ENCODE results near the gene MISP3.
A peak's percentile ranks its signal among the peaks of the same experiment; 100 is the strongest.

The MISP3 gene

DNA sequence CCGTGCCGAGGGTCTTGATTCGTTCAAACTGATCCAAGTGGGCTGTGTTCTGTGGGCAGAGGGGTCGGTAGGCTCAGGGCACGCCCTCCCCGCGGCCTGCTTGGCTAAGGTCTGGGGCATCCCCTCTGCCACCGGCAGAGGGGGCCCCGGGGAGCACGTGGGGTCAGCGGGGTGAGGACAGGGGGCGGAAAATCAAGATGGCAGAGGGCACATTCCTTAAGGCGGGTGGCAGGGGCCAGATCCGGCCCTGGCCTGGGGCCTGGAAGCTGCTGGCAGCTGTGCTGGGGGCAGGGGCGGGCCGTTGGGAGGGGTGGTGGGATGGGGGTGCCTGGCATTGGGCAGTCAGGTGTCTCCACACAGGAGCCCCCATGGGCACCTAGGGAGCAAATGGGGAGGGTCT lies 34.3 kb downstream of the MISP3 start:
- no peak for DNase-seq

GRCh38 chr19:14107581-14108461 lies 35.2 kb downstream of the MISP3 start:
- DNase-seq = no peak

DNA sequence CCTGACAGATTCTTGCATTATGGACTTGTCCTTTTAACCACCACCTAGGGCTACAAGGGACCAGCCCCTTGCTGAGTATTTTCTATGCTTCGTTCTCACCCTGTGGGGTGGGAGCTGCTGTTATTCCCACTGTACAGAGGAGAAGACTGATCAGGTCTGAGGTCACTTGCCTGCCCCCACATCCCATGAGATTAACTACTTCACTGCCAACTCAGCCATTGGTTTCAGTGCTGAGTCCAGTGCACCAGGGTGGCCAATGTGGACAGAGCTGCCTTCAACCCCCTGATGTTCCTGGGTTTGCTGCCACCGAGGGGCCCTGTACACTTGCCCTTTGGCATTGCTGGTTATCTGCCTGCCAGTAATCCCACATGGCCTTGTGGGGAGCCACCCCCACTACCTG lies 38.1 kb downstream of the MISP3 start:
- no peak for DNase-seq

DNA sequence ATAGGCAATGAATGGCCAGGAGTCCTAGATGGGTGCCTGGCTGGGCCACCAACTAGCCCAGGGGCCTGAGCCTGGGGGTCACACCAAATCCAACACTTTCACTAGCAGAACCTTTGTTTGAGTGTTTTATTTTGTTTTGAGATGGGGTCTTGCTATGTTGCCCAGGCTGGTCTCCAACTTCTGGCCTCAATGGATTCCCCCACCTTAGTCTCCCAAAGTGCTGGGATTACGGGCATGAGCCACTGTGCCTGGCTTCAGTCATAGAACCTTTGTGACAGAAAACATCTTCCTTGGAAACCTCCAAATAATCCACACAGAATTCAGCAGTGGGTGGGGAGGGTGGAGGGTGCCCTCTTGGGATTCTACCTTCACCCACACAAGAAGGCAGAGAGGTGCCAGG lies 38.9 kb downstream of the MISP3 start:
- DNase-seq = no peak

DNA sequence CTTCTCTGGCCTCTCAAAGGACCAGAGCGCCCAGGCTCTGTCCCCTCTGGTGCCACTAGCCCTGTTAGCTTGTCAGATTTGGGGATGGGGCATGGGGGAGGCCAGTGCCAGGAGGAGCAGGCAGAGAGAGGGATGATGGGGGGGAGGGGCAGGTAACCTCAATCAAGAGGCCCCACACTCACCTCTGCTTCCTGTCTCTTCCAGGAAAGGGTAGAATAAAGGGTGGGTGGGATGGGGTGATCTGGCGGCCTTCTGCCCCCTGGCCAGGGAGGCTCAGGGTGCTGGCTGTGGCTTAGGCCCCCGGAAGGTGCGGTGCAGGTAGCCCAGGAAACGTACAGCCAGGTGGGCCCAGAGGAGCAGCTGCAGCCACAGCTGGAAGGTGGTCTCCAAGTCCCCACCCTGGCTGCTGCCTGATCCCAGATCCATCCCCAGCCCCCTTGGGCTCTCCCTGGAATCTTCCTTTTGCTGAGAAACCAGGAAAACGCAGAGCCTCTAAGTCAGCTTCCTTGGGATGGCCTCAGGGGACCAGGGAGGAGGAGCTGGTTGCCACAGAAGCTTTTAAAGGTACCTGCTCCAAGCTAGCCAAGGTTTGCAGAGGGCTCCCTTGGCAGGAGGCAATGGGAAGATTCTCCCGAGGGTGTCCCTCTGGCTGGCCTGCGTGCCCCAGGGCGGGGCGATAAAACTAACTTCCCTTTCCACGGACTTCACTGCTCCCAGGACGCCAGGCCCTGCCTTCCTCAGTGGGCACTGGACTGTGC lies 39.6 kb downstream of the MISP3 start:
- DNase-seq = no peak

DNA sequence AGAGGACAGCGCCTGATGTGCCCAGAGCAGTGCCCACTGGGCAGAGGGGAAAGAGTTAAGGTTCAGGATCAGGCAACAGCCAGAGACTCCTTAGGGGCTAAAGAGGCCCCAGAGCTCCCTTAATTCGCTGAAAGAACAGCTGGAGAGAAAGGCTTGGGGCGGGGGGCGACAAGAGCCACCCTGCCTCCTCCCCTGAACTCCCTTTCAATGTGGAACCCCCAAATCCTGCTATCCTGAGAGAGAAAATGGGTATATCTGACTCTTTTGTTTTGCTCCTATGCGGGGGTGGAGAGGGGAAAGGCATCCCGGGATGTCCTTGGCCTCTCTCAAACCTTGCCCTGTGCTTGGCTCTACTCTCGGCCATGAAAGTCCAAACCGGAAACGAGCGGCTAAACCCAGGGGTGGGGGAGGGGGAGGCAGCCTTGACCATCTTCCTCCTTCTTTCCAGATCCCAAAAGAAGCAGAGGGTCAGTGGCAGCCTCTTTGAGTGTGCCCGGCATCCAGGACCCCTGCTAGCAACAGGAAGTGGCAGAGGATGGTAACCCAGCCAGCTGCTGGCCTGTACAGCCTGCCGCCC lies 40.3 kb downstream of the MISP3 start:
- no peak for DNase-seq

DNA sequence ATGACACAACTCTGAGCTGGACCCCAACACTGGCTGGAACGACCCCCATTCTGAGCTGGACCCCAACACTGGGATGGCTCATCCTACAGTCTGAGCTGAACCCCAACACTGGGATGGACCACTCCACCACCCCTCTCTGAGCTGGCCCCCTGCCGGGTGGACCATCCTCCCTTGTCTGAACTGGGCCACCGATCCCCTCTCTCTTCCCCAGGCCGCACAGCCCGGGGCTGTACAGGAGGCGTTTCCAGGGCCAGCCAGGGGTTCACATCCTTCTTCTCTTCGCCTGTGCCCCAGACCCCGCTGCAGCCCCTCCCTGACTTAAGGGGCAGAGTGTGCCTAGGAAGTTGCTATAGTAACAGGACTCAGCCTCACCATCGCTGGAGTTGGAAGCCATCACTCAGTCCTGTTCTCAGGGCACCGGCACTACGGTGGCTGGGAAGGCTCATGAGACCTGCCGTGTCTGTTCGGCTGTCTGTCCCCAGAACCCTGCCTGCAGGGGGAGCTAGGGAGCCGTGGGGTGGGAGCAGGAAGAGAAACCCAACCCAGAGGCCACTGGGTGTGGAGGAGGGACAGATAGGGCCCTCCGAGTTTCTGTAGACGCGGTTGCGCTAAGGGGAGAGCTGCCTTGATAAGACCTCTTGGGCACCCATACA lies 41.3 kb downstream of the MISP3 start:
- DNase-seq = peak; percentile 15

DNA sequence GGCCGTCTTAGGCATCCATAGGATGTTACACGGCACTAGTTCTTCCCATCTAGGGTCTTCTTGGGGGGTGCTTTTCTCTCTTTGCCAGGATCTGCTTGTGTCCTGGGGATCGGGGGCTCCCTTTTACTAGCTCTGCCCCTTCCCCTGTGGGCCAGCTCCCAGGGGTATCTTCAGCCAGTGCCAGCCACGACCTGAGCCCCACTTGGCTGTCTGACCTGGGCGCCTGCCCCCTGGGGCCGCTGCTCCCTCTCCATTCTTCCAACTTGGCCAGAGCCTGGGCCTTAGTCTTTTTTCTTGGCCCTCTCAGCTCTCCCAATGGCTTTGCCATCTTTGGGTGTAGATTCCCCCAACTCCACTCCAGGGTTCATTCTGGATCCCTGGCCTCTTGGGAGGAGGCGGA lies 41.9 kb downstream of the MISP3 start:
- no peak for DNase-seq

GRCh38 chr19:14114854-14115253 lies 42.3 kb downstream of the MISP3 start:
- peak; percentile 40 for DNase-seq

DNA sequence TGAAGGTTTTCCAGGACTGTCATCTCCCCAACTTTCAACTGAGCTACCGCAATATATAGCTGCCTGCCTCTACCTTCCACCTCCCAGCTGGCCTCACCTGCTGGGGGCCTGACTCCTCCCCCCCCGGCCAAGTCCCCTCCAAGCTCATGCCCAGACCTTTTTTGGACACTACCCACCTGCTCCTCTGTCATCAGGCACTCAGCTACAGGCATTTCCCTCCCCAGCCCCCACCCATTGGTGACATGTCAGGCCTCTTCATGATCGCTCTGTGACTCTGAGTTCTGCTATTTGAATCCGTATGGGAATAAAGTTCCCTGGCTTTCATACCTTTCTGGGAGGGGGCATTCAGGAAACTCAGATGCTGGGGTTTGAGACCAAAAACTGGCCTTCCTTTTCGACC lies 43.2 kb downstream of the MISP3 start:
- no peak for DNase-seq

DNA sequence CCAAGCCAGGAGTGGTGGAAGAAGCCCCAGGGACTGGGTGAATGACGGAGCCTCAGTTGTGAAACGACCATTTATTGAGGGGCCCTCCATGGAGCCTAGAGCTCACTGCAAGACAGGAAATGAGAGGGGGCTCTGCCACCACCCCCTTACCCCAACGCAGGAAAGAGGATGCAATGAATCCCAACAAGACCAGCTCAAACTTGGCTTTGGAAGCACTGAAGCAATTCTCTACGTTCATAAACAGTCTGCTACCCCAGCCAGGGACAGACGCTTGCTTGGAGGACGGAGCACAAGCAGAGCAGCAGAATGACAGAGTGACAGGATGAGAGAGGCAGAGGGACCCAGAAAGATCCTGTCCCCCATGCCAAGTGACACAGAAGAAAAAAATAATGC lies 43.9 kb downstream of the MISP3 start:
- DNase-seq = no peak

- peak; percentile 14 for DNase-seq
These were observed 44.5 kb downstream of the MISP3 start for GRCh38 chr19:14116918-14117578.

DNA sequence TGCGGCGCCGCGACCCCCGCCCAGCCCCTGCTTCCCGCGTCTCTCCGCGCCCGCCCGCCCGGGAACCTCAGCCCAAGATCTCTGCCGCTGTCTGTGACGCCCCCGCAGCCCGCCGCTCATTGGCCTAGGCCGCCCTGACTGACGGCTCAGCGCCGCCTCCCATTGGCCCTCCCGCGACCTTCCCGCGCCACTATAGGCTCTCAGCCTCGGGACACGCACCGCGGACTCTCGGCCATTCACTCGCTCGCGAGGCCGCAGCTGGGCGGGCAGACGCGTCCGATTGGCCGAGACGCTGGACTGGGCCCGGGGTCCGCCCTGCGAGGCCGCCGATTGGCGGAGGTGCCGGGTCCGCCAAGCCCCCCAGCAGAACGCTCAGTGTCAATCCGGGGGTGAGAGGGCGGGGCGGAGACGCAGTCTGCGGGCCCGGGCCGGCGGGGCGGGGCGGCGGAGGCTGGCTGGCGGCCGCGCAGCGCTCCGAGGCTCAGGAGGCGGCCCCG lies 45.1 kb downstream of the MISP3 start, which contains the start of gene PRKACA:
Gene PRKACA (minus strand): TSS at position 95 of the 497 bp plus-strand sequence. CDS start 215 bp downstream, outside the sequence.
- peak; percentile 98 for DNase-seq

- peak; percentile 36 for DNase-seq
These were observed 45.8 kb downstream of the MISP3 start for GRCh38 chr19:14118165-14119051.

DNA sequence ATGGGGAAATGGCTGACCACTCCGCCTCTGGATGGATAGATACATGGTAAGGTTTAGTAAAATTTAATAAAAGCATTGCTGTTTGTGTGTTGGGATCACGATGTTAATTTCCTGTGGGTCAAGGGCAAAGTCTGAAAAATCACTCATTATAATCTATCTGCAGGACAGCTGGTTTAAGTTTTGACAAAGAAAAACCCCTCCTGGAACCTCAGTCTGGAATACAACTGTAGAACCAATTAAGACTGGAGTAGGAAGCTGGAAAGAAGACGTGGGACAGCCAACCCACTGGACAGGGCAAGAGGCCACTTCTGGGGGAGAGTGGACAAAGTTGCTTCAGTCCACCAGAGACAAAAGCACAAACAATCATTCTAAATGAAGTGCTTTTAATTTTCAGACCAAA lies 46.6 kb downstream of the MISP3 start:
- no peak for DNase-seq

DNA sequence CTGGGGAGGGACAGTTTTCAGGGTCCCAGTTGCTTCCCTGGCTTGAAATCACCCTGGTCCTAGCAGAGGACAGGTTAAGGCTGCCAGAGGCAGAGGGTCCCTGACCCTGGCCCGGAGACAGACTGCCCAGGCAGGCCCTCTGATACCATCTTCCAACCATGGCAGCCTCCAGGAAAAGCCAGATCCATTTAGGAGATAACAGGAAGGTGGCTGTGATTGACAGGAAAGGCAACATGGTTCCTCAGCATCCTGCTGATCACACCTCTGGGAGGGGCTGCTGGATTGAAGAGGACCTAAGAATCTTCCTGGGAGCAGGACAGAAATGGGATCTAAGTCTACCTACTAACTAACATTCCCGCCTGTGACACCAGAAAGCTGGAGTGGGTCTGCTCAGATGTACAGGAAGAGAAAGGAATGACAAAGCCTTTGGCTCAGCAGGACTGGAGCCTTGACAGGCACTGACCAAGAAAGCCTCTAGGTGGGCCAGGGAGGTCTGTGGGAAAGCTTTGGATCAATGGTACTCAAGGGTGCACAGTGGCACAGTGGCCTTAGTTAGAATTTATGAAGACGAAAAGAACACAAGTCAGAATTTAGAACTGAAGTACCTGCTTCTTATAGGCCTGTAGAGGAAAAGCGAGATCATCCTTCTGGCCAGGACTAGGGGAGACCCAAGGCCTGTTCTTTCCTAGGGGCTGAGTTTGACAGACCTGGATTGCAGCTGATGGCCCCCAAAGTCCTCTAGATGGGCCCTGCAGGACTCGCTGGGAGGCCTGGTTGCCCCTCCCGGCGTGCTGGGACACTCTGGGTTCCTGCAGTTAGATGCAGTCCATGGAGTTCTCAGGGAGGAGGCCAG lies 47.3 kb downstream of the MISP3 start:
- no peak for DNase-seq

GRCh38 chr19:14120497-14120780 lies 47.9 kb downstream of the MISP3 start:
- DNase-seq = no peak

- DNase-seq = no peak
These were observed 50.3 kb downstream of the MISP3 start for GRCh38 chr19:14122924-14123323.
